Measurements from ENCODE around the gene RAB34.

RAB34 gene

GRCh38 chr17:28693869-28694268 is 23.8 kb downstream of the RAB34 start:
- no peaks in the 10 kb centered on the region for H3K9me3 ChIP-seq (ENCODE audit: low read depth, low read length)
- no peak for DNase-seq (ENCODE audit: low read depth, low spot score)
- no peak overlapping the region for H3K27ac ChIP-seq
- TF ChIP-seq FOXP2 (optimal IDR thresholded peaks at IDR 0.05; ENCODE audit: control extremely low read depth, extremely low read length, insufficient read depth) = no peak
- no peak for TF ChIP-seq EZH2 (IDR thresholded peaks at IDR 0.05)
- TF ChIP-seq POLR2AphosphoS5 (IDR thresholded peaks at IDR 0.05; ENCODE audit: borderline replicate concordance, low read depth, low read length) = no peak
- H3K4me3 ChIP-seq = no peak overlapping the region
- H3K36me3 ChIP-seq (ENCODE audit: insufficient read depth, low read length) = peaks cover 88% of the 10 kb centered on the region
- no peak overlapping the region for H3K9ac ChIP-seq (ENCODE audit: insufficient read length)

- Histone ChIP-seq H3K36me3 (ENCODE audit: insufficient read depth, low read length) (peaks cover 87% of the 10 kb centered on the region), H3K9me3 (ENCODE audit: low read depth, low read length) (no peaks in the 10 kb centered on the region), H3K4me3 (no peak overlapping the region), H3K27ac (no peak overlapping the region), H3K9ac (ENCODE audit: insufficient read length) (no peak overlapping the region)
- no peak for DNase-seq (ENCODE audit: low read depth, low spot score)
- TF ChIP-seq EZH2 (IDR thresholded peaks at IDR 0.05) (no peak), POLR2AphosphoS5 (IDR thresholded peaks at IDR 0.05; ENCODE audit: borderline replicate concordance, low read depth, low read length) (no peak), FOXP2 (optimal IDR thresholded peaks at IDR 0.05; ENCODE audit: control extremely low read depth, extremely low read length, insufficient read depth) (no peak)
Measured at GRCh38 chr17:28689011-28689410, 28.7 kb downstream of the RAB34 start.

DNA sequence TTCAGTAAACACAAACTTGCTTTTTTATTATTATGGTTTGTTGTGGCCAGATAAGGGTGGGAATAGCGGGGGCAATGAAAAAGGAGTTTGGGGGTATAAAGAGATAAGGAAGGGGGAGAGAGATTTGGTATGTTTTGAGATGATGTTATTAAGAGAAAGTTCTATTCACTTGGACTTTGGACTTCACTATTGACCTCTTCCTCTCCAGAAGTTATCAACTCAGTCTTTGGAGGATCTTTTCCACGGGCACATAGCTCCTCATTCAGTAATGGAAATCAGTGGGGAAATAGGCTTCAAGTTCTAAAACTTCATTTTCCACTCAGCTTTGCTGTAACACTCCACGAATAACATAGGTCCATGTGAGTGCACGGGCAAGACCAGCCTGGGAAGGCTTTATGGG is 29.2 kb downstream of the RAB34 start:
- Histone ChIP-seq H3K9me3 (ENCODE audit: low read depth, low read length) (no peaks in the 10 kb centered on the region), H3K36me3 (ENCODE audit: insufficient read depth, low read length) (peaks cover 85% of the 10 kb centered on the region), H3K4me3 (no peak overlapping the region), H3K9ac (ENCODE audit: insufficient read length) (no peak overlapping the region), H3K27ac (no peak overlapping the region)
- no peak for DNase-seq (ENCODE audit: low read depth, low spot score)
- no peak for TF ChIP-seq FOXP2 (optimal IDR thresholded peaks at IDR 0.05; ENCODE audit: control extremely low read depth, extremely low read length, insufficient read depth)
- TF ChIP-seq POLR2AphosphoS5 (IDR thresholded peaks at IDR 0.05; ENCODE audit: borderline replicate concordance, low read depth, low read length) = no peak
- no peak for TF ChIP-seq EZH2 (IDR thresholded peaks at IDR 0.05)

- peaks cover 97% of the 10 kb centered on the region for H3K36me3 ChIP-seq (ENCODE audit: insufficient read depth, low read length)
- no peak overlapping the region for H3K4me3 ChIP-seq
- H3K27ac ChIP-seq = no peak overlapping the region
- H3K9ac ChIP-seq (ENCODE audit: insufficient read length) = no peak overlapping the region
- TF ChIP-seq FOXP2 (optimal IDR thresholded peaks at IDR 0.05; ENCODE audit: control extremely low read depth, extremely low read length, insufficient read depth) = no peak
- no peak for TF ChIP-seq EZH2 (IDR thresholded peaks at IDR 0.05)
- TF ChIP-seq POLR2AphosphoS5 (IDR thresholded peaks at IDR 0.05; ENCODE audit: borderline replicate concordance, low read depth, low read length) = no peak
- DNase-seq (ENCODE audit: low read depth, low spot score) = no peak
- H3K9me3 ChIP-seq (ENCODE audit: low read depth, low read length) = no peaks in the 10 kb centered on the region
Measured at GRCh38 chr17:28686296-28686695, 31.4 kb downstream of the RAB34 start.

- no peak for DNase-seq (ENCODE audit: low read depth, low spot score)
- Histone ChIP-seq H3K9me3 (ENCODE audit: low read depth, low read length) (no peaks in the 10 kb centered on the region), H3K27ac (no peak overlapping the region), H3K36me3 (ENCODE audit: insufficient read depth, low read length) (peaks cover 96% of the 10 kb centered on the region), H3K9ac (ENCODE audit: insufficient read length) (no peak overlapping the region), H3K4me3 (no peak overlapping the region)
- TF ChIP-seq FOXP2 (optimal IDR thresholded peaks at IDR 0.05; ENCODE audit: control extremely low read depth, extremely low read length, insufficient read depth) (no peak), EZH2 (IDR thresholded peaks at IDR 0.05) (no peak), POLR2AphosphoS5 (IDR thresholded peaks at IDR 0.05; ENCODE audit: borderline replicate concordance, low read depth, low read length) (no peak)
Measured at GRCh38 chr17:28685366-28685765, 32.3 kb downstream of the RAB34 start.

DNA sequence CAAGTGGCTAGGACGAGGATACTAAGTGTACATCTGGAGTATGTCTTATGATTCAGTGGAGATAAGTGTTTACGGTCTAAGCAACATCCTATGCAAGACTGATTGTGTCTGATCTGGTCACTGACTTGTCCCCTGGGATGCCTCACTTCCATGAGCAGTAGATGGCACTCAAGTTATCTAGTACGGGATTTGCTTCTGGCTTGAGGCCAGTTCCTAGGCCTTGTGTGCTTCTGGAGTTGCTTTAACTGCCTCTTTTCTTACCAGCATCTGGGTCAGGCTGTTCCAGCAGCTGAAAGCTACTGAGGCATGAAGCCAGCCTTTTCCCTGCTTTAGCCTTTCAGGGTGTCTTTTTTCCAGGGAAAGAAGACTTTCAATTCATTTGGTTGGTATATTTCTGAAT is 32.7 kb downstream of the RAB34 start:
- Histone ChIP-seq H3K36me3 (ENCODE audit: insufficient read depth, low read length) (peaks cover 92% of the 10 kb centered on the region), H3K9ac (ENCODE audit: insufficient read length) (no peak overlapping the region), H3K4me3 (no peak overlapping the region), H3K9me3 (ENCODE audit: low read depth, low read length) (no peaks in the 10 kb centered on the region), H3K27ac (no peak overlapping the region)
- no peak for DNase-seq (ENCODE audit: low read depth, low spot score)
- TF ChIP-seq EZH2 (IDR thresholded peaks at IDR 0.05) (no peak), POLR2AphosphoS5 (IDR thresholded peaks at IDR 0.05; ENCODE audit: borderline replicate concordance, low read depth, low read length) (no peak), FOXP2 (optimal IDR thresholded peaks at IDR 0.05; ENCODE audit: control extremely low read depth, extremely low read length, insufficient read depth) (no peak)

GRCh38 chr17:28682655-28683054 is 35.0 kb downstream of the RAB34 start:
- H3K27ac ChIP-seq = no peak overlapping the region
- peaks cover 87% of the 10 kb centered on the region for H3K36me3 ChIP-seq (ENCODE audit: insufficient read depth, low read length)
- TF ChIP-seq POLR2AphosphoS5 (IDR thresholded peaks at IDR 0.05; ENCODE audit: borderline replicate concordance, low read depth, low read length) (no peak), FOXP2 (optimal IDR thresholded peaks at IDR 0.05; ENCODE audit: control extremely low read depth, extremely low read length, insufficient read depth) (no peak), EZH2 (IDR thresholded peaks at IDR 0.05) (no peak)
- H3K9me3 ChIP-seq (ENCODE audit: low read depth, low read length) = no peaks in the 10 kb centered on the region
- no peak overlapping the region for H3K4me3 ChIP-seq
- no peak for DNase-seq (ENCODE audit: low read depth, low spot score)
- H3K9ac ChIP-seq (ENCODE audit: insufficient read length) = no peak overlapping the region

DNA sequence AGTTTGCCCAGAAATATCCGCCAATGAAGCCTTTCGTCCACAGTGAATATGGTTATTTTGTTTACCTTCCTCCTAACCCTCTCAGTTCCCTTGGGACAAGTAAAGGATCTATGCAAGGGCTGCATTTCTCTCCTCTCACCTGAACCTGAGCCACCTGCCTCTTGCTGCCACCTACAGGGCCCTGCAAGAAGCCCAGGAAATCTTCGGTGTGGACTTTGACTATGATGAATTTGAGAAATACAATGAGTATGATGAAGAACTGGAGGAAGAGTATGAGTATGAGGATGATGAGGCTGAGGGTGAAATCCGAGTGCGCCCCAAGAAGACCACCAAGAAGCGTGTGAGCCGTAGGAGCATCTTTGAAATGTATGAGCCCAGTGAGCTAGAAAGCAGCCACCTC is 41.7 kb downstream of the RAB34 start:
- no peak overlapping the region for H3K27ac ChIP-seq
- no peak overlapping the region for H3K9ac ChIP-seq (ENCODE audit: insufficient read length)
- H3K9me3 ChIP-seq (ENCODE audit: low read depth, low read length) = no peaks in the 10 kb centered on the region
- peaks cover 87% of the 10 kb centered on the region for H3K36me3 ChIP-seq (ENCODE audit: insufficient read depth, low read length)
- no peak for DNase-seq (ENCODE audit: low read depth, low spot score)
- no peak overlapping the region for H3K4me3 ChIP-seq
- no peak for TF ChIP-seq FOXP2 (optimal IDR thresholded peaks at IDR 0.05; ENCODE audit: control extremely low read depth, extremely low read length, insufficient read depth)
- no peak for TF ChIP-seq POLR2AphosphoS5 (IDR thresholded peaks at IDR 0.05; ENCODE audit: borderline replicate concordance, low read depth, low read length)
- no peak for TF ChIP-seq EZH2 (IDR thresholded peaks at IDR 0.05)

DNA sequence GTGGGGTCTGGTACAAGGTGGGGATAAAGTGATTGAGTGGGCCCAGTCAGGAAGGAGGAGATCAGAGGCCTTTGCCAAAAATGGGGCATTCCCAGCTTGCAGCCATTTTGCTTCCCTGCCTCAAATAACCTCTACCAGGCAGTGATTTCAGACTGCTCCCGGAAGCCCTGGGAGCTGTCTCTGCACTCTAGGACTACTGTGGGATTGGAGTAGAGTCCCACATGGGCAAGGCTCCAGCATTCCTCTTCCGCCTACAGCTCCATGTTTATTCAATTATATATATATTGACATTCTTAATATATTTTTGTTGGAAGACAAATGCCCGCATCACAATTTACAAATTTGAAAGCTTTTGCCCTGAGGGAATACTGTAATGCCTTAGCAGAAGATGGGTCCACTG is 42.2 kb downstream of the RAB34 start:
- no peak overlapping the region for H3K27ac ChIP-seq
- no peak overlapping the region for H3K4me3 ChIP-seq
- TF ChIP-seq POLR2AphosphoS5 (IDR thresholded peaks at IDR 0.05; ENCODE audit: borderline replicate concordance, low read depth, low read length) = no peak
- no peak for TF ChIP-seq FOXP2 (optimal IDR thresholded peaks at IDR 0.05; ENCODE audit: control extremely low read depth, extremely low read length, insufficient read depth)
- TF ChIP-seq EZH2 (IDR thresholded peaks at IDR 0.05) = no peak
- H3K36me3 ChIP-seq (ENCODE audit: insufficient read depth, low read length) = peaks cover 86% of the 10 kb centered on the region
- H3K9ac ChIP-seq (ENCODE audit: insufficient read length) = no peak overlapping the region
- no peaks in the 10 kb centered on the region for H3K9me3 ChIP-seq (ENCODE audit: low read depth, low read length)
- DNase-seq (ENCODE audit: low read depth, low spot score) = no peak

Measured in SK-N-MC (cell line).